GM10266 (cell line): ENCODE data around the gene SMAD9.

ENCODE experiments used
- DNase-seq: peaks from one replicate; pipeline ENCODE4 v3.0.0; 2012; ENCODE audit errors: extremely low spot score
- TF ChIP-seq, protein P1 (sequence below): IDR thresholded peaks from 2 replicates; pipeline ENCODE4 v1.5.1; 2012; ENCODE audit warnings: mild to moderate bottlenecking, low read depth; ENCODE audit not compliant: control insufficient read depth, insufficient read depth; ENCODE audit errors: missing control alignments

Gene SMAD9

DNA sequence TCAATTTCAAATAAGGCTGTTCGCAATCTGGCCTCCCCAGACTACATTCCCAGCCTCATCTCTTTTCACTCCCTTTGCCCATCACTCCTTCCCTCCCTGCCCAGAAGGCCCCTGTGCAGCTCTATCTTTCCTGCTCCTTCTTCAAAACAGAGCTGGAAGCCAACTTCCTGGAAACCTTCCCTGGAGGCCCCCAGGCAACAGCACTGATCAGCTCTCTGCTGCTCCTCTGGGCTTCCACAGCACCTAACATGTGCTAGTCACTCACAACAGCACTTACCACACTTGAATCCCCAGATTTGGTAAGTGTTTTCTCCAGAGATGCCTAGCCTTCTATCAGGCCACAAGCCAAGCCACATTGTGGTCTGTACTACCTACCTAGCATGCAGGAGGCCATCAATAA lies 9.5 kb downstream of the SMAD9 start:
- no peak for DNase-seq
- TF ChIP-seq, protein P1, sequence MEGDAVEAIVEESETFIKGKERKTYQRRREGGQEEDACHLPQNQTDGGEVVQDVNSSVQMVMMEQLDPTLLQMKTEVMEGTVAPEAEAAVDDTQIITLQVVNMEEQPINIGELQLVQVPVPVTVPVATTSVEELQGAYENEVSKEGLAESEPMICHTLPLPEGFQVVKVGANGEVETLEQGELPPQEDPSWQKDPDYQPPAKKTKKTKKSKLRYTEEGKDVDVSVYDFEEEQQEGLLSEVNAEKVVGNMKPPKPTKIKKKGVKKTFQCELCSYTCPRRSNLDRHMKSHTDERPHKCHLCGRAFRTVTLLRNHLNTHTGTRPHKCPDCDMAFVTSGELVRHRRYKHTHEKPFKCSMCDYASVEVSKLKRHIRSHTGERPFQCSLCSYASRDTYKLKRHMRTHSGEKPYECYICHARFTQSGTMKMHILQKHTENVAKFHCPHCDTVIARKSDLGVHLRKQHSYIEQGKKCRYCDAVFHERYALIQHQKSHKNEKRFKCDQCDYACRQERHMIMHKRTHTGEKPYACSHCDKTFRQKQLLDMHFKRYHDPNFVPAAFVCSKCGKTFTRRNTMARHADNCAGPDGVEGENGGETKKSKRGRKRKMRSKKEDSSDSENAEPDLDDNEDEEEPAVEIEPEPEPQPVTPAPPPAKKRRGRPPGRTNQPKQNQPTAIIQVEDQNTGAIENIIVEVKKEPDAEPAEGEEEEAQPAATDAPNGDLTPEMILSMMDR: no peak

DNA sequence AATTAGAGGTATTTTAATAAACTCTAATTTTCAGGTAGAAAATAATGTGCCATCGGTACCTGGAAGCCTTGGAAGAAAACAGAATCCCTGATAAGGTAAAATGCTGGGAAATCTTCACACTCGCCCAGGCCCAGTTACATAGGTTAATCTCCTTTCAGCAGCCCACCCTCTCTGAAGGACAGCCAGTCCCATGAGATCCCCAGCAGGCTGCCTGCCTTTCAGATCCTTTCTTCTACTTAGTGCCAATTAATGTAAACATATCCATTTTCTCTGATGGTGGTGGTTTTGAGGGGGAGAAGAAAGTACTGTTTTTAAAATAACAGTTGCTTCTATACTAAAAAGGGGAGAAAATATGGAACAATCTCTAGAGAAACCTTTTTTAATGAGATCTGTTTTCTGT lies 12.2 kb downstream of the SMAD9 start:
- TF ChIP-seq, protein P1: no peak

DNA sequence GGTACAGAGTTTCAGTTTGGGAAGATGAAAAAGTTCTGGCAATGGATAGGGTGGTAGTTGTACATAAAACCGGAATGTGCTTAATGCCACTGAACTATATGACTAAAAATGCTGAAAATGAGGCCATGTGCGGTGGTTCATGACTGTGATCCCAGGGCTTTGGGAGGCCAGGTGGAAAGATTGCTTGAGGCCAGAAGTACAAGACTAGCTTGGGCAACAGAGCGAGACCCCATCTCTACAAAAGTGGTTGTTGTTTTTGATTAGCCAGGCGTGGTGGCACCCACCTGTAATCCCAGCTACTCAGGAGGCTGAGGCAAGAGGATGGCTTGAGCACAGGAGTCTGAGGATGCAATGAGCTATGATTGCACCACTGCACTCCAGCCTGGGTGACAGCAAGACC lies 12.8 kb downstream of the SMAD9 start:
- TF ChIP-seq, protein P1: no peak
- no peak for DNase-seq

More for the DNA sequence above, 12.2 kb downstream of the SMAD9 start:
- DNase-seq: no peak

DNA sequence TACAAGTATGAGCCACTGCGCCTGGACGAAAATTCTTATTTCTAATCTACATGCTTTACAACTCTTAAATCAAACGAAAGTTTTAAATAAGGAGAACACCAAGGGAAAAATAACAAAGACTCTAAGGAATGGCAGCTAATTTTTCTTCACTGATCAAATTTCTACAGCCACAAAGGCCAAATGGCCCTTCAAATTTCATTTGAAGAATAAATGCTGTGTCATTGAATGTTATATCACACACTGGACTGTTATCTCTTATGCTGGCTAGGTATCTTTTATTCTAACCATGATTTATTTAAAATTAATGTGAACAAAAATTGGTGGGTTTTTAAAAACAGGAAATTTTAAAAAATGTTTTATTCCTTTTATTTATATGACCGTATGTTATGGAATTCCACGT lies 14.1 kb downstream of the SMAD9 start:
- TF ChIP-seq, protein P1: no peak
- DNase-seq: no peak

DNA sequence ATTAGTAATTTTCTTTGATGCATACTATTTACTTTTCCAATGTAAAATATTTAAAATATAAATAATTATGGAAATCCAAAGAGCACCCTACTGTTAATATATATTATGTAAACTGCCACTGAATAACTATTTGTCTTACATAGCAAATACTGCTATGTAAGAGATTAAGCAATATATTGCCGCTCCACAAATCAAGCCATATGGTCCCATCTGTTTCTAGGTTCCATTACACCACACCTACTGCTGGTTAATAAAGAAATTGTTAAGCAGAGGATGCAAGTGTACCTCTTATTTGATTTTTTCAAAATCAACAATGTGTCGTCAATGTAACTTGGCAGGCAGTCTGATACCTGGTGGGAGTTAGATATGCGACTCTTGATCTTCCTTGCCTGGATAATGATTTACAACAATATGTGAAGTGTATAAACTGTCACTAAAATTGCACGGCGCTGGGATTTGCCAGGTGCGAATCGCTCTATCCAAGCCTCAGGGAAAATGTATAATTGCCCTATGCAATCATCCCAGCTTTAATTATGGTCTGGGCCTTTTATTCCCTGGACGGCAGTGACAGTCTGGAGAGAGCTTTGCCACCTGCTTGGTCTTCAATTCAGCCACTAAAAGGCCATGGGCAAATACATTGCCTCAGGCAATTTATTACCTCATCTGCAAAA lies 16.0 kb downstream of the SMAD9 start:
- TF ChIP-seq, protein P1: no peak
- DNase-seq: no peak

DNA sequence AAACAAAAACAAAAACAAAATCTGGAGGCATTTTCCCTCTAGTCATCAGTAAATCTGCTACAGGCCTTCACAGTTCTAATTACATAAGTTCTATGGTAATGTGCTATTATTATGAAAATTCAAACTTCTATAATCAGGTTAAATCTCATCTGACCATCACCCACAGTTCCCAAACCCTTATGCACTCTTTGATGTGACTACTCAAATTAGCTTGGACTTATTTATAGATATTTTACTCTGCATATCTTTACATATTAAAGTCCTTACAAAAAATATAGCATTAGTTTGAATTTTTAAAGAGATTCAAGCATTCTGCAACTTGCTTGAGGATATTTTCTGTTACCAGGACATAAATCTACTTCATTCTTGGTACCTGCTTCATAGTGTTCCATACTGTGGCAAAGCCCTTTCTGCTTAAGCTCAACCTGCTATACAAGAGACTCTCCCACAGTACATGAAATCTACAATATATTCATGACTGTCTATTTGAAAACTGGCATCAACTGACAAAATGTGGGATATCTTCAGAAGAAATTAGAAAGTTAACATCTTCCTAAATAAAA lies 22.9 kb downstream of the SMAD9 start:
- TF ChIP-seq, protein P1: no peak
- no peak for DNase-seq

DNA sequence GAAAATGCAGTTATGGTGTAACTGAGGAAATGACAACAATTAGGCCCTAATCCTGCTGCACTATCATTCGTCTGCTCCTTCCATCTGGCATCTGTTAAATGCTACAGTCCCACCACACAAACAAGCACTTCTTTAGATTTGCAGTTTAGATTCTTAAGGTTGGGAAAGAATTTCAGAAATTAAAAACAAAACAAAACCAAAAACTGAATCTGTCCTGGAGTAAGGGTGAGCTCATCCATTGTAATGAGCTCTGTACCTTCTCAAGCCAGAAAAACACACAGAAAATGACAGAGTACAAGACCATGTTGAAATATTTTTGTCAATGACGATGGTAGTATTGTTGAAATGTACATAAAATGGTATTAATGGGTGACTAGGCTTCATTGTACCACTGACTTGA lies 28.3 kb downstream of the SMAD9 start:
- no peak for DNase-seq
- TF ChIP-seq, protein P1: no peak
